SIG-M5 (cell line): ENCODE measurements around the gene EYS.
"Not testable (repeated sequence)": the region's sequence is repeated elsewhere in the genome, so short reads cannot be mapped to it uniquely, and the experiment has no call there.

Experiments
- DNase-seq: peaks from one replicate; lab custom pipeline; 2025; lab: John Stamatoyannopoulos, UW

Gene EYS

GRCh38 chr6:63963769-63964315 is 1743.2 kb downstream of the EYS start:
- no peak for DNase-seq

- DNase-seq = not testable (repeated sequence)
Observed at GRCh38 chr6:63953336-63954021, 1753.5 kb downstream of the EYS start.

DNA sequence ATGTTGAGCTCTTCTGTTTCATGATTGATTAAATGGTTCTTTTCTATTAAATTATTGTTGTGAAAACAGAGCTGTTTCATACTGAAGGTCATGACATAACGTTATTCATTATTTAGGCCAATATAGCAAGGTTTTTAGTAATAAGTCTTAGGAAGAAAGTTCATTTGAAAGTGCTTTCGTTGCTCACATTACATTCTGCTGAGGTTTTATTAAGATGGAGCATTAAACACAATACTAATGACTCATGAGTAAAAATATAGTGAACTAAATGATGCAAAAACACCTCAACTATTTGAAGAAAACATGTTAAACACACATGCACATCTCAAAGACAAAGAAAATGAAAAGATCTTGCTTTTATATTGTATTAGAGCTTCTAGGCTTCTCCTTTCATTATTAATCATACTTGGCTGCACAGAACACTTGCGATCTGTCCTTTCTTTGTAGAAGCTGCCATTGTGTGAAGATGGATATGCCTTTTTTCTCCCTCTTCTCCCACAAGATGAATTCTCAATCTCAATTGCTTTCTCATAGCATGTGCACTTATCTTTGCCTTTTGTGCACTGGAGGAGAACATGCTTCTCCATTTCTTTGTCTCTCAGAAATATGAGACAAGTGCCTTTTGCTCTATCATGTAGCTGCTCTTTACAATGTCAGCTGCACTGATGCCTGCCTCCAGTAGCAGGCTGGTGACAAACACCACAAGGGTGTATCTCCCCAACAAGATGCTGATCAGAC is 1759.1 kb downstream of the EYS start:
- DNase-seq = no peak

DNA sequence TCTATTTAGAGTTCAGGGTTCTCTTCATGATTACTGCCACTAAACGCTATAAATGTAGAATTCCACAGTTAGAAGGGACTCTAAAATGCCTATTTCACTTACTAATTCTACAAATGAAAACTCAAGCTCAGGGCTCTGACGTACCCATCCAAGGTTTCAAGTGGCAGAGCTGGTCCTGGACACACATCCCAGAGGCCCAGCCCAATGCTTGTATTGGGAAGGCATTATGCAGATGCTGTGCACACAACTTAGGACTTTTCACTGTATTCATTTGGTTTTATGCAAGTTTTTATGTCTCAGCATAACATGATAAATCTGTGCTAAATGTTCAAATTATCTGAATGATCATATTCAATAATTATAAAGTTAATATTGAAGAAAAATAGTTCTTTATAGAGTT is 1761.0 kb downstream of the EYS start:
- DNase-seq = no peak

DNA sequence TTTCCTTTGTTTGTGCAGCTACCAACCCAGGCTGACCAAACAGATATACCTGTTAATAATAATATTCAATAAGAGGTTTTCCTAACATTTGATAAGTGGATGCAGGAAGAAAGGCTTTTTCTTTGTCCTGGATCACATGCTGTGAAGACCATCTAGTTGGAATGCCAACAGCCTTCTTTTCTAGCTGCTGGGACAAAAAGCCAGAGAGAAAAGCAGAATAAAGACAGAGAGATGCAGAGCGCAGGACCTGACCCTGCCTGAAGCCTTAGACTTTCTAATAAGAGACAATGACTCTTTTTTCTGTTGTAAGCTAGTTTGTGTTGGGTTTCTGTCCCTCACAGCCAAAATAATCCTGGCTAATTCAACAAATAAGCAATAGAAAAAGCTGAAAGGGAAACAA is 1763.2 kb downstream of the EYS start:
- no peak for DNase-seq

GRCh38 chr6:63941747-63942470 is 1765.1 kb downstream of the EYS start:
- DNase-seq = no peak

DNA sequence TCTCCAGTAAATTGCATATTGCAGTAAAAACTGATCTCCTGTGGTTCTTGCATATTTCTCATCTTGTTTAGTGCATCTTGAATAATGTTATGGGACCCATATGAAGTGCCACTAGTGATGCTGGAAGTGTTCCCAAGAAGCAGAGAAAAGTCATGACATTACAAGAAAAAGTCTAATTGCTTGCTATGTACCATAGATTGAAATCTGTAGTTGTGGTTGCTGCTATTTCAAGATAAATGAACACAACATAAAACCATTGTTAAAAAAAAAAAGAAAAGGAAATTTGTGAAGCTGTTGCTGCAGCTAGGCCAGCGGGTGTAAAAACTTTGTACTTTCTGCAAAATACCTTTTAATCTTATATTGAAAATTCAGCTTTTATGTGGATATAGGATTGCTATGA is 1767.0 kb downstream of the EYS start:
- no peak for DNase-seq

DNA sequence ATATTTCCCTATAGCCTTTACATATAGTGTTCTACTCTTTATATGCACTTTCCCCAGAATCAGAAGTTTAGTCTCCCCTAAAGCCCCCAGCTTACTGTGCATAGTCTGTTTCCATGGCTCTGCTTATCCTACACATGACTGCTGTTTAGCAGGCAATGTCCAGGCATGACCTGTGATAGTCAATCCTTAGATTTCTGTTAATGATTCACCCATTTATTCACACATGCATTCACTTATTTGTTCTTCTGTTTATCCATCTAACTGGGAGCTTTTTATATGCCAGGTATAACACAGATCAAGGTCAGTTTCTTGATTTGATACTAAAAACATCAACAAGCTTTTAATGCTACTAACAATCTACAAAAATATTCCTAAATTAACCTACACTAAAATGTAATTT is 1770.6 kb downstream of the EYS start:
- no peak for DNase-seq

DNA sequence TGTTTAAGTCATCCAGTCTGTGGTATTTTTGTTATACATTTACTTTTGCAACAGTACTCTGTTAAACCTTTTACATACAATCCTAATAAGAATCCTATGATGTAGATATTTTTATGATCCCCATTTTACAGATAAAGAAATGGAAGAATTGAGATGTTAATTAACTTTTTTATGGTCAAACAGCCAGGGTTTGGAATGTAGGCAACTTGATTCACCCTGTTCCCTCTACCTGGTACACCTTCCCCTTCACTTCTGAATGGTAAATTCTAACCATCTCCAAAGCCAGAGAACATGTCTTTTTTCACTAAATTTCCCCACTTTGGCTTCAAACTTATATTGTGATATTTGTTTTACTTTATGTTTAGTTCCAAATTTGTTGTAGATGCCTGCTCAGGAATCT is 1771.3 kb downstream of the EYS start:
- no peak for DNase-seq

- not testable (repeated sequence) for DNase-seq
Observed at GRCh38 chr6:63933948-63934347, 1773.1 kb downstream of the EYS start.

GRCh38 chr6:63930848-63931247 is 1776.2 kb downstream of the EYS start:
- no peak for DNase-seq

- DNase-seq = no peak
Observed at GRCh38 chr6:63929111-63929510, 1777.9 kb downstream of the EYS start.

GRCh38 chr6:63928613-63929012 is 1778.4 kb downstream of the EYS start:
- no peak for DNase-seq

GRCh38 chr6:63926950-63927927 is 1779.8 kb downstream of the EYS start:
- no peak for DNase-seq

DNA sequence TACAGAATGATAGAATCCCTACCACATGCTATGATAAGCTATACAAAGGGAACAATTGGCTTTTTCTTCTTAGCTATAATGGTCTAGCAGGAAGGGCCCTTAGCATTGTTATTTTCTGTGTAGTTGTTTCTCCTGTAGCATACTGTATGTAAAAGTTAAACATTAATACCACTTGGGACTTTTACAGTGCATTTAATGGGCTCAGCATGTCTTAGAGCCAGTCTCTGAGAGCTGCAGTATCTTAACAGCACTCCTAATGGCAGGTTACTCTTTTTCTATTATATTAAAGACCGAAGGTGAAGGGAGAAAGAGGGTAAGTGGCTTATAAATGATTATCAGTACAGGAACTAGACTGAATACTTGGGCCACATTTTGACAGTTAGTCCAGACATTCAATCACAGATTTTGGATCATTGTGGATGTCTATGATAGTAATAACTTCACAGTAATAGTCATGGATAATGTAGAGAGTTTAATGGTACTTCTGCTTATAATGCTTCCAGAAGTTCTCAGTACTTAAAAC is 1780.7 kb downstream of the EYS start:
- no peak for DNase-seq

DNA sequence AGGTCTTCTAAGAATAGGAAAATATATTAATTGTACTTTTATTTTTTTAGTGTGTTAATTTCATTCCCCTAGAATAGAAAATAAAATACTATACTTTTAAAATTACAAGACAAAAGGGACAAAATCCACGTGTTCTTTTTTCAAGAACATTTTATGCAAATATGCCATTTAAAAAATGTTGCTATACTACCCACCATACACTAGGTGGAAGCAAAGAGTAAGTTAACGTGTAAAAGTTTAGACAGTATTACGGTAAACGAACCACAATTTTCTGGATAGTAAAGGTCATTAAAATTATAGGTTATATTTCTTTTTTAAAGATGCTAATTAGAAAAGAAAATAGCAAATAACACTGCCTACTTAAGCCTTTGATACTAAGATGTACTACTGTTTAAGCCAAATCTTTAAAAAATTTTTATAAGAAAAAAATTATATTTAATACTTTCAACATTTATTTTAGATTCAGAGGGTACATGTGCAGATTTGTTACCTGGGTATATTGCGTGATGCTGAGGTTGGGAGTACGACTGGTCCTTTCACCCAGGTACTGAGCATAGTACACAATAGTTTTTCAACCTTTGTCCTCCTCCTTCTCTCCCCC is 1783.8 kb downstream of the EYS start:
- no peak for DNase-seq

- DNase-seq = no peak
Observed at GRCh38 chr6:63919556-63920110, 1787.4 kb downstream of the EYS start.

DNA sequence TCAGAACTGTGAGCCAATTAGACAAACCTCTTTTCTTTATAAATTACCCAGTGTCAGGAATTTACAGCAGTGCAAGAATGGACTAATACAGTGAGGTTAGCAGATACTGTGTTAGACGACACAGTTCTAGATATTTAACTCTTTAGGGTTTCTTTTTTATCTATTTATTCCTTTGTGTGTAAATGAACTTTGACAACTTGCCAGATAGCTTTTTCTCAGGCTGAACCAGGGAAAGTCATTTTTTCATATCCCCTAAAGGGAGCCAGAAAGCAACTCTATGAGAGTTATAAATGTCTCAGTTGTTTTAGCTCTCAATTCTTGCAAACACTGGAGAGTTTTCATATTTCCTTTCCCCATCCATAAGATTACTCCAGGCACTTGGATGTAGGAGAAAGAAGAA is 1794.1 kb downstream of the EYS start:
- DNase-seq = no peak

DNA sequence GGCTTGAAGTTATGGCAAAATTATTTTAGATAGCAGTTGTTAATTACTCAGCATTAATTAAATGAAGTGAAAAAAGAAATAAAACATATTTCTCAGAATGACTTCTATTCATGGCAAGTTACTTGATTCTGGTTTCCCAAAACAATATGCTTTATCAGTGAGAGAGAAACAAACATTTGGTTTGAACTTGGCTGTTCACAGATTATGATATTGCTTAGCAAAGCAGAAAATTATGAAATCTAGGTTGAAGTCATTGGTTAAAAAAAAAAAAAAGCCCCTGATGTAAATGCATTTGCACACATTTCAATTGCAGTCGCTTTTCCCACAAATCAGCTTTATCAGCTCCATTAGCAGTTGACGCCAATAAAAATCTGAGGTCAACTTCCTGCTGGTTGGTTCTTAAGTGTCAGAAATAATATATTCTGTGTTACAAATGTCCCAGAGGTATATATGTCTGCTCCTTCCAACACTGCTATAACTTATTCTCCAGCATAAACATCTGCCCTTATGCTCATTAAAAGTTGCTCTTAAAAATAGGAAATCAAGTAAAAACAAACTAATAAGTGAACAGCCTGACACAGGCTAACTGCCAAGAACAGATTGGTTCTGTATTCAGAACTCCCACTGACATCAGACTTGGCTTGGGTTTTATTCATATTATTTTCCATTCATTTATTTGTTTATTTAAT is 1796.0 kb downstream of the EYS start:
- DNase-seq = no peak

- no peak for DNase-seq
Observed at GRCh38 chr6:63904650-63905248, 1802.3 kb downstream of the EYS start.
